Ectodermal cell (in vitro differentiated cells): ENCODE data around the gene C2CD2.
"Not testable (repeated sequence)": the region's sequence is repeated elsewhere in the genome, so short reads cannot be mapped to it uniquely, and the experiment has no call there.

Experiments
- H3K27ac ChIP-seq: 2 replicates; pipeline ENCODE4 v1.7.0; 2013; ENCODE audit warnings: mild to moderate bottlenecking, low read depth, low read length; ENCODE audit not compliant: insufficient read depth, poor library complexity, severe bottlenecking
- H3K27me3 ChIP-seq: 2 replicates; pipeline ENCODE4 v1.7.0; 2013; ENCODE audit warnings: mild to moderate bottlenecking, low read length; ENCODE audit not compliant: insufficient read depth, control insufficient read depth, poor library complexity, severe bottlenecking
- H3K36me3 ChIP-seq: one replicate; pipeline ENCODE4 v1.7.0; 2013; ENCODE audit warnings: low read length; ENCODE audit not compliant: control insufficient read depth, insufficient read depth
- H3K4me1 ChIP-seq: one replicate; pipeline ENCODE4 v1.7.0; 2013; ENCODE audit warnings: low read length; ENCODE audit not compliant: control insufficient read depth, insufficient read depth
- H3K4me3 ChIP-seq: 2 replicates; pipeline ENCODE4 v1.7.0; 2013; ENCODE audit warnings: low read depth, low read length, control low read depth; ENCODE audit not compliant: insufficient read depth
- H3K9me3 ChIP-seq: 2 replicates; pipeline ENCODE4 v1.7.0; 2013; ENCODE audit warnings: mild to moderate bottlenecking, low read length, moderate library complexity; ENCODE audit not compliant: control insufficient read depth
- WGBS, 2 experiments: methylation state at CpG; one replicate each; pipeline ENCODE4 v1.1.7; 2013; ENCODE audit warnings: missing lambda C conversion rate in 2 of 2; 5-methylcytosine and 5-hydroxymethylcytosine counted together

The C2CD2 gene

GRCh38 chr21:41950941-41951351, 2.9 kb downstream of the C2CD2 start:
- 14 to 16% methylated on average over 14 of the region's 14 CpGs for WGBS, 2 experiments
- Histone ChIP-seq H3K4me3 (no peak overlapping the region), H3K9me3 (no peaks in the 10 kb centered on the region), H3K4me1 (peaks cover 28% of the 10 kb centered on the region), H3K36me3 (no peaks in the 10 kb centered on the region), H3K27ac (no peak overlapping the region), H3K27me3 (peaks cover 32% of the 10 kb centered on the region)

- not testable (repeated sequence) for H3K36me3 ChIP-seq, H3K4me3 ChIP-seq, H3K27ac ChIP-seq, H3K9me3 ChIP-seq
- 93 to 100% methylated on average over 3 of the region's 3 CpGs for WGBS, 2 experiments
- H3K27me3 ChIP-seq = peaks cover 32% of the 10 kb centered on the region
- H3K4me1 ChIP-seq = peaks cover 28% of the 10 kb centered on the region
Observed at GRCh38 chr21:41949631-41950030, 4.2 kb downstream of the C2CD2 start.

- 95 to 97% methylated on average over 11 of the region's 11 CpGs for WGBS, 2 experiments
- H3K36me3 ChIP-seq = no peaks in the 10 kb centered on the region
Observed at GRCh38 chr21:41948901-41949300, 4.9 kb downstream of the C2CD2 start.

GRCh38 chr21:41948078-41948895, 5.5 kb downstream of the C2CD2 start:
- no peaks in the 10 kb centered on the region for H3K36me3 ChIP-seq
- H3K27me3 ChIP-seq = peaks cover 28% of the 10 kb centered on the region
- H3K4me3 ChIP-seq = no peak overlapping the region
- no peaks in the 10 kb centered on the region for H3K9me3 ChIP-seq
- H3K4me1 ChIP-seq = peaks cover 28% of the 10 kb centered on the region
- WGBS, 2 experiments = 93 to 94% methylated on average over 9 of the region's 9 CpGs
- H3K27ac ChIP-seq = no peak overlapping the region

More at GRCh38 chr21:41948901-41949300, 4.9 kb downstream of the C2CD2 start:
- no peak overlapping the region for H3K27ac ChIP-seq
- H3K9me3 ChIP-seq = no peaks in the 10 kb centered on the region
- peaks cover 32% of the 10 kb centered on the region for H3K27me3 ChIP-seq
- H3K4me1 ChIP-seq = peaks cover 28% of the 10 kb centered on the region
- H3K4me3 ChIP-seq = no peak overlapping the region

- WGBS, 2 experiments = 95 to 97% methylated on average over 8 of the region's 8 CpGs
- no peak overlapping the region for H3K4me3 ChIP-seq
- no peak overlapping the region for H3K27ac ChIP-seq
- no peaks in the 10 kb centered on the region for H3K36me3 ChIP-seq
- H3K27me3 ChIP-seq = peaks cover 5% of the 10 kb centered on the region
- H3K9me3 ChIP-seq = no peaks in the 10 kb centered on the region
- peaks cover 11% of the 10 kb centered on the region for H3K4me1 ChIP-seq
Observed at GRCh38 chr21:41945982-41946381, 7.8 kb downstream of the C2CD2 start.

- Histone ChIP-seq H3K36me3 (no peaks in the 10 kb centered on the region), H3K27ac (no peak overlapping the region), H3K4me3 (no peak overlapping the region), H3K9me3 (no peaks in the 10 kb centered on the region), H3K4me1 (peaks cover 4% of the 10 kb centered on the region), H3K27me3 (no peaks in the 10 kb centered on the region)
- WGBS, 2 experiments = 92 to 93% methylated on average over 10 of the region's 10 CpGs
Observed at GRCh38 chr21:41943851-41944250, 10.0 kb downstream of the C2CD2 start.

- Histone ChIP-seq H3K9me3 (no peaks in the 10 kb centered on the region), H3K4me1 (no peaks in the 10 kb centered on the region), H3K36me3 (no peaks in the 10 kb centered on the region), H3K27ac (no peak overlapping the region), H3K27me3 (no peaks in the 10 kb centered on the region), H3K4me3 (no peak overlapping the region)
- 92 to 95% methylated on average over 9 of the region's 9 CpGs for WGBS, 2 experiments
Observed at GRCh38 chr21:41942457-41942856, 11.4 kb downstream of the C2CD2 start.

- WGBS, 2 experiments = 94 to 95% methylated on average over 12 of the region's 12 CpGs
Observed at GRCh38 chr21:41941941-41942340, 11.9 kb downstream of the C2CD2 start.

GRCh38 chr21:41940431-41940830, 13.4 kb downstream of the C2CD2 start:
- no peak overlapping the region for H3K4me3 ChIP-seq
- no peaks in the 10 kb centered on the region for H3K4me1 ChIP-seq
- no peaks in the 10 kb centered on the region for H3K9me3 ChIP-seq
- H3K36me3 ChIP-seq = no peaks in the 10 kb centered on the region
- WGBS, 2 experiments = 89 to 91% methylated on average over 2 to 3 of the region's 3 CpGs
- no peak overlapping the region for H3K27ac ChIP-seq
- H3K27me3 ChIP-seq = no peaks in the 10 kb centered on the region

More at GRCh38 chr21:41941941-41942340, 11.9 kb downstream of the C2CD2 start:
- Histone ChIP-seq H3K4me3 (no peak overlapping the region), H3K27me3 (no peaks in the 10 kb centered on the region), H3K36me3 (no peaks in the 10 kb centered on the region), H3K9me3 (no peaks in the 10 kb centered on the region), H3K27ac (no peak overlapping the region), H3K4me1 (no peaks in the 10 kb centered on the region)

GRCh38 chr21:41939391-41939790, 14.4 kb downstream of the C2CD2 start:
- H3K36me3 ChIP-seq = no peaks in the 10 kb centered on the region
- WGBS, 2 experiments = 87 to 93% methylated on average over 8 of the region's 8 CpGs
- no peak overlapping the region for H3K27ac ChIP-seq
- H3K4me3 ChIP-seq = no peak overlapping the region
- H3K27me3 ChIP-seq = no peaks in the 10 kb centered on the region
- H3K4me1 ChIP-seq = no peaks in the 10 kb centered on the region
- H3K9me3 ChIP-seq = no peaks in the 10 kb centered on the region
